Thyroid gland (tissue), 4 donors: Measurements from ENCODE around the gene SLC8A2.

Experiments used
- CTCF ChIP-seq, 6 experiments: fragments of 200-600 bp in 3 of 6; fragments of 450-650 bp in 3 of 6; sonication (generic) in 3 of 6; IDR thresholded peaks; one replicate each; pipeline ENCODE4 v1.5.1; 2016 to 2019; ENCODE audit warnings: antibody characterized with exemption in 6 of 6, mild to moderate bottlenecking in 2 of 6, inconsistent platforms in 1 of 6, moderate library complexity in 1 of 6
- POLR2A ChIP-seq, 2 donors: fragments of 450-650 bp; IDR thresholded peaks; one replicate each; pipeline ENCODE4 v1.6.1; 2017; ENCODE audit warnings: antibody characterized with exemption in 2 of 2, mild to moderate bottlenecking in 2 of 2, moderate library complexity in 1 of 2

GRCh38 chr19:47421244-47421786 is 50.4 kb downstream of the SLC8A2 start:
- no peak for TF ChIP-seq CTCF (IDR thresholded peaks at IDR 0.05)
- TF ChIP-seq POLR2A (IDR thresholded peaks at IDR 0.05) = no peak
